Activated CD8-positive, alpha-beta memory T cell treated with anti-CD3 and anti-CD28 coated beads for 36 hours (primary cell): Measurements from ENCODE around the gene CASKIN2. TPM values are rescaled to one million over a fixed set of nuclear protein-coding genes. Genes with fewer than 3 reads are reported as not detected.

Source experiments
- CTCF ChIA-PET: fragments of 350-600 bp; sonication (Branson Sonifier 250); formaldehyde crosslinking; loops from one replicate; lab custom pipeline; 2021; ENCODE audit warnings: antibody characterized with exemption; lab: Charles Lee
- POLR2A ChIA-PET: fragments of 350-600 bp; sonication (Branson Sonifier 250); formaldehyde crosslinking; loops from one replicate; lab custom pipeline; 2021; ENCODE audit warnings: antibody characterized with exemption; lab: Charles Lee
- total RNA-seq, 2 experiments: library from RNA; stranded (reverse); gene quantifications; one replicate each; pipeline ENCODE4 v1.2.3, GENCODE V29; 2021

Gene CASKIN2
- total RNA-seq, 2 experiments from 2014 or later = 7.4 TPM

GRCh38 chr17:75550139-75550465 is 34.8 kb upstream of the CASKIN2 start:
- ChIA-PET POLR2A (no interaction called here), CTCF (interaction anchor here (0.6 kb wide), 1 partner anchor 982 kb away, joined by 3 read pairs; no protein-coding TSS in a partner anchor)

- ChIA-PET CTCF (no interaction called here), POLR2A (no interaction called here)
Measured at GRCh38 chr17:75549246-75550138, 34.2 kb upstream of the CASKIN2 start.

- ChIA-PET POLR2A (no interaction called here), CTCF (no interaction called here)
Measured at GRCh38 chr17:75548813-75549212, 33.5 kb upstream of the CASKIN2 start.

- CTCF ChIA-PET = no interaction called here
- POLR2A ChIA-PET = no interaction called here
Measured at GRCh38 chr17:75547091-75547490, 31.8 kb upstream of the CASKIN2 start.

GRCh38 chr17:75546181-75546580 is 30.8 kb upstream of the CASKIN2 start:
- ChIA-PET CTCF (interaction anchor here (0.6 kb wide), 1 partner anchor 216 kb away, joined by 3 read pairs; no protein-coding TSS in a partner anchor), POLR2A (no interaction called here)

GRCh38 chr17:75544250-75544649 is 28.9 kb upstream of the CASKIN2 start:
- ChIA-PET POLR2A (no interaction called here), CTCF (no interaction called here)

- POLR2A ChIA-PET = no interaction called here
Measured at GRCh38 chr17:75542728-75543336, 27.5 kb upstream of the CASKIN2 start.

GRCh38 chr17:75542229-75542628 is 26.9 kb upstream of the CASKIN2 start:
- ChIA-PET CTCF (no interaction called here), POLR2A (no interaction called here)

More at GRCh38 chr17:75542728-75543336, 27.5 kb upstream of the CASKIN2 start:
- CTCF ChIA-PET = no interaction called here

GRCh38 chr17:75540923-75541503 is 25.7 kb upstream of the CASKIN2 start:
- ChIA-PET POLR2A (no interaction called here), CTCF (no interaction called here)

- CTCF ChIA-PET = interaction anchor here (0.6 to 1.0 kb wide), 2 partner anchors 93 to 426 kb away, joined by 3 read pairs; partner anchors contain the start of gene SMIM5
- POLR2A ChIA-PET = no interaction called here
Measured at GRCh38 chr17:75539967-75540729, 24.8 kb upstream of the CASKIN2 start.

GRCh38 chr17:75536366-75536765 is 21.0 kb upstream of the CASKIN2 start:
- ChIA-PET CTCF (interaction anchor here (1.3 kb wide), 1 partner anchor 11 kb away, joined by 5 read pairs; the partner anchor contains the start of gene LLGL2), POLR2A (no interaction called here)

GRCh38 chr17:75535871-75536270 is 20.5 kb upstream of the CASKIN2 start:
- ChIA-PET POLR2A (interaction anchor here (1.6 kb wide), 1 partner anchor 79 kb away, joined by 6 read pairs; the partner anchor contains the start of gene TMEM94), CTCF (interaction anchor here (1.0 to 2.4 kb wide), 4 partner anchors 11 to 214 kb away, joined by 4 to 13 read pairs (median 4); partner anchors contain the start of genes LLGL2 and TSEN54)

- POLR2A ChIA-PET = interaction anchor here (0.6 to 1.6 kb wide), 4 partner anchors 16 to 537 kb away, joined by 3 to 7 read pairs (median 5); partner anchors contain the start of gene TMEM94
Measured at GRCh38 chr17:75535119-75535537, 19.8 kb upstream of the CASKIN2 start.

GRCh38 chr17:75531721-75532072 is 16.4 kb upstream of the CASKIN2 start:
- CTCF ChIA-PET = no interaction called here
- POLR2A ChIA-PET = interaction anchor here (0.6 kb wide), 1 partner anchor 178 kb away, joined by 3 read pairs; no protein-coding TSS in a partner anchor

More at GRCh38 chr17:75535119-75535537, 19.8 kb upstream of the CASKIN2 start:
- CTCF ChIA-PET = interaction anchor here (0.9 to 2.4 kb wide), 5 partner anchors 10 to 215 kb away, joined by 3 to 13 read pairs (median 4); partner anchors contain the start of genes LLGL2 and TSEN54

- POLR2A ChIA-PET = interaction anchor here (0.6 kb wide), 1 partner anchor 178 kb away, joined by 3 read pairs; no protein-coding TSS in a partner anchor
- CTCF ChIA-PET = no interaction called here
Measured at GRCh38 chr17:75530837-75531720, 15.7 kb upstream of the CASKIN2 start.

GRCh38 chr17:75526555-75527270 is 11.4 kb upstream of the CASKIN2 start:
- CTCF ChIA-PET = interaction anchor here (0.8 to 3.5 kb wide), 2 partner anchors 9 to 59 kb away, joined by 3 to 23 read pairs; partner anchors contain the start of gene TSEN54
- POLR2A ChIA-PET = interaction anchor here (1.5 kb wide), 1 partner anchor 9 kb away, joined by 4 read pairs; no protein-coding TSS in a partner anchor
